Endothelial cell of umbilical vein (primary cell): ENCODE data around the gene MAPKAPK2. TPM values are rescaled to one million over a fixed set of nuclear protein-coding genes. Genes with fewer than 3 reads are reported as not detected.
"Not testable (repeated sequence)": the region's sequence is repeated elsewhere in the genome, so short reads cannot be mapped to it uniquely, and the experiment has no call there.

Experiments
- BruUV-seq: library from RNA; stranded (reverse); fragments of 400-500 nt; replicated peaks from 2 replicates; lab custom pipeline; 2021; lab: Mats Ljungman, UMichigan
- CTCF ChIA-PET: fragments of 300-600, 350-600 bp; sonication (Branson Sonifier 250); formaldehyde crosslinking; loops from one replicate; lab custom pipeline; 2021; ENCODE audit warnings: antibody characterized with exemption, inconsistent platforms; lab: Charles Lee
- POLR2A ChIA-PET: fragments of 300-600, 350-600 bp; sonication (Branson Sonifier 250); formaldehyde crosslinking; loops from one replicate; lab custom pipeline; 2021; ENCODE audit warnings: antibody characterized with exemption, inconsistent platforms; lab: Charles Lee
- DNase-seq: peaks from one replicate; pipeline ENCODE4 v3.0.0-alpha.2; 2011; ENCODE audit warnings: low read depth, low spot score
- FAIRE-seq: peaks from 2 replicates; lab custom pipeline; 2011; peaks lifted over from hg19 to GRCh38; lab: Jason Lieb, UNC
- H2AFZ ChIP-seq: 2 replicates; pipeline ENCODE4 v1.6.0; 2012; ENCODE audit warnings: low read depth, low read length, control low read depth, inconsistent platforms
- H3K27ac ChIP-seq: 2 replicates; pipeline ENCODE4 v1.5.1; 2011; ENCODE audit warnings: low read depth, mild to moderate bottlenecking, control low read depth, low read length, moderate library complexity; ENCODE audit not compliant: insufficient read depth
- H3K27me3 ChIP-seq, 2 experiments: 2 replicates each; pipeline versions ENCODE4 v1.6.0 to v1.6.1; 2011; ENCODE audit warnings: low read length in 2 of 2, mixed read lengths in 1 of 2; ENCODE audit not compliant: control insufficient read depth in 2 of 2, insufficient read depth in 2 of 2
- H3K36me3 ChIP-seq, 2 experiments: 2 replicates in 1 of 2; 3 replicates in 1 of 2; pipeline ENCODE4 v1.5.1; 2011; ENCODE audit warnings: low read length in 2 of 2, mild to moderate bottlenecking in 1 of 2, moderate library complexity in 1 of 2; ENCODE audit not compliant: control insufficient read depth in 2 of 2, insufficient read depth in 2 of 2; ENCODE audit errors: extremely low read depth in 1 of 2
- H3K4me1 ChIP-seq: 3 replicates; pipeline ENCODE4 v1.5.1; 2011; ENCODE audit warnings: mild to moderate bottlenecking, low read length; ENCODE audit not compliant: control insufficient read depth, insufficient read depth; ENCODE audit errors: extremely low read depth
- H3K4me2 ChIP-seq: 2 replicates; pipeline ENCODE4 v1.6.1; 2011; ENCODE audit warnings: low read length, control low read depth, mixed read lengths; ENCODE audit not compliant: insufficient read depth
- H3K4me3 ChIP-seq, 3 experiments: fragments of 200-600 bp in 1 of 3; sonication (generic), shearing (Covaris generic) in 1 of 3; replicated peaks in 1 of 3; 2 replicates each; pipeline ENCODE4 v1.5.1; 2011 to 2016; ENCODE audit warnings: control low read depth in 3 of 3, low read length in 3 of 3, mild to moderate bottlenecking in 2 of 3, inconsistent platforms in 1 of 3, low read depth in 1 of 3, moderate library complexity in 1 of 3; ENCODE audit not compliant: insufficient read depth in 1 of 3
- H3K79me2 ChIP-seq: 2 replicates; pipeline ENCODE4 v1.6.0; 2012; ENCODE audit warnings: low read length, inconsistent platforms; ENCODE audit not compliant: control insufficient read depth, insufficient read depth
- H3K9ac ChIP-seq: replicated peaks from 2 replicates; pipeline ENCODE3; 2011; ENCODE audit warnings: low read length, control low read depth; ENCODE audit not compliant: insufficient read depth; ENCODE audit errors: extremely low read depth
- H3K9me1 ChIP-seq: replicated peaks from 3 replicates; pipeline ENCODE4 v1.6.0; 2011; ENCODE audit warnings: mild to moderate bottlenecking, low read length; ENCODE audit not compliant: control insufficient read depth, insufficient read depth; ENCODE audit errors: extremely low read depth
- H3K9me3 ChIP-seq: replicated peaks from 2 replicates; pipeline ENCODE4 v1.5.1; 2012; ENCODE audit warnings: low read length, inconsistent platforms; ENCODE audit not compliant: control insufficient read depth, insufficient read depth
- H4K20me1 ChIP-seq: replicated peaks from 2 replicates; pipeline ENCODE3; 2011; ENCODE audit warnings: mild to moderate bottlenecking, low read length; ENCODE audit not compliant: control insufficient read depth, insufficient read depth; ENCODE audit errors: extremely low read depth
- EZH2 ChIP-seq: IDR thresholded peaks from 2 replicates; pipeline ENCODE4 v1.6.1; 2012; ENCODE audit warnings: borderline replicate concordance, low read depth, mild to moderate bottlenecking, moderate library complexity, low read length, inconsistent platforms; ENCODE audit not compliant: severe bottlenecking
- FOS ChIP-seq: IDR thresholded peaks from 2 replicates; pipeline ENCODE4 v1.6.1; 2011; ENCODE audit warnings: mild to moderate bottlenecking, low read length, moderate library complexity, borderline replicate concordance; ENCODE audit not compliant: insufficient read depth
- GATA2 ChIP-seq: IDR thresholded peaks from 2 replicates; pipeline ENCODE4 v1.7.0; 2011; ENCODE audit warnings: low read depth, mild to moderate bottlenecking, moderate library complexity, mixed read lengths, low read length; ENCODE audit not compliant: insufficient read length, insufficient read depth
- JUN ChIP-seq: IDR thresholded peaks from 2 replicates; pipeline ENCODE4 v1.6.1; 2011; ENCODE audit warnings: borderline replicate concordance, low read depth; ENCODE audit not compliant: insufficient read length, insufficient read depth
- MYC ChIP-seq: IDR thresholded peaks from one replicate; pipeline ENCODE4 v1.6.1; 2011; ENCODE audit warnings: mild to moderate bottlenecking, low read depth, low read length
- POLR2A ChIP-seq: IDR thresholded peaks from 2 replicates; pipeline ENCODE4 v1.6.1; 2012; ENCODE audit warnings: low read depth, mild to moderate bottlenecking, control low read depth, low read length
- POLR2AphosphoS5 ChIP-seq: IDR thresholded peaks from 2 replicates; pipeline ENCODE4 v1.6.1; 2012; ENCODE audit warnings: low read depth, mild to moderate bottlenecking, control low read depth, low read length, moderate library complexity; ENCODE audit not compliant: insufficient read depth
- dilution Hi-C: fragments of 300-500 bp; cut with MboI; formaldehyde crosslinking; loops from one replicate; pipeline ENCODE4 v1.15.0; 2019; ENCODE audit warnings: low sequenced_read_pairs; ENCODE audit not compliant: extremely low pct_ligation_motif_present
- intact Hi-C: fragments of 100-400 bp; cut with micrococcal nuclease; formaldehyde crosslinking; loops from one replicate; pipeline ENCODE4 v1.10.0; 2022
- polyA plus RNA-seq, 4 experiments: library from polyadenylated mRNA; depleted of rRNA in 3 of 4; stranded (reverse) in 3 of 4; unstranded in 1 of 4; fragments of >200 nt; gene quantifications; 2 replicates each; pipeline versions ENCODE4 v1.2.1 to v1.2.3, GENCODE V29; 2011 to 2012; ENCODE audit warnings: missing spikeins in 1 of 4
- total RNA-seq: library from RNA; stranded (reverse); gene quantifications from 2 replicates; pipeline ENCODE4 v1.2.3, GENCODE V29; 2021
- TF ChIP-seq, protein P1 (sequence below): IDR thresholded peaks from 2 replicates; pipeline ENCODE4 v1.6.1; 2011; ENCODE audit not compliant: insufficient read depth, insufficient read length
- TF ChIP-seq, protein P2 (sequence below), 2 donors: IDR thresholded peaks; 1 replicate in 1 of 2; 2 replicates in 1 of 2; pipeline ENCODE4 v1.5.1; 2011; ENCODE audit warnings: low read length in 2 of 2, mild to moderate bottlenecking in 2 of 2, moderate library complexity in 2 of 2, control low read depth in 1 of 2, inconsistent platforms in 1 of 2, low read depth in 1 of 2; ENCODE audit not compliant: insufficient read depth in 1 of 2; ENCODE audit errors: extremely low read depth in 1 of 2

Gene MAPKAPK2
- total and polyA plus RNA-seq, 2 donors (not counting 3 experiments of a cell fraction or from before 2014, with no cell fraction given): 52.9 to 69.1 TPM

DNA sequence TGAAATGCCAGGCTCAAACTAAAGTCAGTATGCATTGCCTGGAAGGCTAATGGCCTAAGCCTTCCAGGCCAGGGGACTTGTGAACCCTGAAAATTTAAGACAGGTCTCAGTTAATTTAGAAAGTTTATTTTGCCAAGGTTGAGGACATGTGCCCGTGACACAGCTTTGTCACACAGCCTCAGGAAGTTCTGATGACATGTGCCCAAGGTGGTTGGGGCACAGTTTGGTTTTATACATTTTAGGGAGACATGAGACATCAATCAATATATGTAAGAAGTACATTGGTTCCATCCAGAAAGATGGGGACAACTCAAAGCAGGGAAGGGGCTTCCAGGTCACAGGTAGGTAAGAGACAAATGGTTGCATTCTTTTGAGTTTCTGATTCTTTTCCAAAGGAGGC is 81.1 kb downstream of the MAPKAPK2 start:
- CTCF ChIA-PET: interaction anchor here (1.0 to 1.8 kb wide), 5 partner anchors 31 to 101 kb away, joined by 3 to 5 read pairs (median 4); no protein-coding TSS in a partner anchor
- dilution Hi-C loops, H3K27ac ChIP-seq, intact Hi-C loops, H3K79me2 ChIP-seq, H3K9me3 ChIP-seq, H4K20me1 ChIP-seq, H3K27me3 ChIP-seq, FAIRE-seq, H3K4me1 ChIP-seq, H3K4me2 ChIP-seq, H2AFZ ChIP-seq, H3K36me3 ChIP-seq, H3K9ac ChIP-seq, H3K4me3 ChIP-seq, DNase-seq, BruUV-seq, H3K9me1 ChIP-seq, POLR2A ChIA-PET: not testable (repeated sequence)

DNA sequence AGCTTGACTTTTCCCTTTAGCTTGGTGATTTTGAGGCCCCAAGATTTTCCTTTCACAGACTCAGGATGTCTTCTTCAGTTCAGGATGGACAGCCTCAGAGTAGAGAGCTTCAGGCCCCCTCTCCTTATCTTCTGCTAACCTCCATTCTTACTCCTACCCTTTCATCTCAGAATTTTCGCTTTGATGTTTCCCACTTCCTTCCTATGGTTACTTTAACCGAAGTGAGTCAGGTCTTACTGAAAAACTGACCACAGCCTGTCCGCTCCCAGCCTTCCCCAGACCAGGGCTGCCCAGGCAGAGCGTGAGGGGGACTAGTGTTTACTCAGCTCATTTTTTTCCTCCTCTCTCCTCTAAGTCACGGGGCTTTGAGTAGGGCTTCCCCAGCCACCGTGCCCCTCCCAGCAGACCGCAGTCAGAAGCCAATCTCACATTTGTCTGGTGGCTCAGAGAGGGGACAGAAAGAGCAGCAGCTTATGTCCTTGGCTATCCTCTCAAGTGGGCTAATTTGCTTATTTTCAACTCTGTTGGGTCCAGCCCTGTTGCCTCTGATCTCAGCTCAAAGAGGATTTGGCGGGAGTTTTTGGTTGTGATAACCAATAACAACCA is 81.6 kb downstream of the MAPKAPK2 start:
- no peak for TF ChIP-seq POLR2A
- no peak for TF ChIP-seq MYC
- no peak for TF ChIP-seq EZH2
- TF ChIP-seq, protein P1, sequence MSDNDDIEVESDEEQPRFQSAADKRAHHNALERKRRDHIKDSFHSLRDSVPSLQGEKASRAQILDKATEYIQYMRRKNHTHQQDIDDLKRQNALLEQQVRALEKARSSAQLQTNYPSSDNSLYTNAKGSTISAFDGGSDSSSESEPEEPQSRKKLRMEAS: no peak
- TF ChIP-seq, protein P2, sequence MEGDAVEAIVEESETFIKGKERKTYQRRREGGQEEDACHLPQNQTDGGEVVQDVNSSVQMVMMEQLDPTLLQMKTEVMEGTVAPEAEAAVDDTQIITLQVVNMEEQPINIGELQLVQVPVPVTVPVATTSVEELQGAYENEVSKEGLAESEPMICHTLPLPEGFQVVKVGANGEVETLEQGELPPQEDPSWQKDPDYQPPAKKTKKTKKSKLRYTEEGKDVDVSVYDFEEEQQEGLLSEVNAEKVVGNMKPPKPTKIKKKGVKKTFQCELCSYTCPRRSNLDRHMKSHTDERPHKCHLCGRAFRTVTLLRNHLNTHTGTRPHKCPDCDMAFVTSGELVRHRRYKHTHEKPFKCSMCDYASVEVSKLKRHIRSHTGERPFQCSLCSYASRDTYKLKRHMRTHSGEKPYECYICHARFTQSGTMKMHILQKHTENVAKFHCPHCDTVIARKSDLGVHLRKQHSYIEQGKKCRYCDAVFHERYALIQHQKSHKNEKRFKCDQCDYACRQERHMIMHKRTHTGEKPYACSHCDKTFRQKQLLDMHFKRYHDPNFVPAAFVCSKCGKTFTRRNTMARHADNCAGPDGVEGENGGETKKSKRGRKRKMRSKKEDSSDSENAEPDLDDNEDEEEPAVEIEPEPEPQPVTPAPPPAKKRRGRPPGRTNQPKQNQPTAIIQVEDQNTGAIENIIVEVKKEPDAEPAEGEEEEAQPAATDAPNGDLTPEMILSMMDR (IDR thresholded peaks at IDR 0.05; ENCODE audit: extremely low read depth in 1 of 2, insufficient read depth in 1 of 2, low read depth in 1 of 2, low read length in 2 of 2): no peak
- no peak for TF ChIP-seq FOS
- TF ChIP-seq GATA2: no peak
- no peak for TF ChIP-seq POLR2AphosphoS5
- no peak for TF ChIP-seq JUN
- FAIRE-seq: no peak
- H3K36me3 ChIP-seq: no peaks in the 10 kb centered on the region
- no peak overlapping the region for H3K27ac ChIP-seq
- DNase-seq: no peak
- dilution Hi-C loops (no loop called here), intact Hi-C loops (no loop called here)
- H3K9me3 ChIP-seq: no peaks in the 10 kb centered on the region
- no peak overlapping the region for H3K4me2 ChIP-seq
- H3K9ac ChIP-seq: no peak overlapping the region
- ChIA-PET POLR2A (no interaction called here), CTCF (interaction anchor here (1.0 to 1.8 kb wide), 4 partner anchors 31 to 102 kb away, joined by 3 to 5 read pairs (median 4); no protein-coding TSS in a partner anchor)
- H3K79me2 ChIP-seq: no peaks in the 10 kb centered on the region
- H4K20me1 ChIP-seq: no peaks in the 10 kb centered on the region
- H3K4me3 ChIP-seq: no peak overlapping the region
- BruUV-seq: no TSS peak
- H2AFZ ChIP-seq: no peak overlapping the region
- H3K9me1 ChIP-seq: no peaks in the 10 kb centered on the region
- no peaks in the 10 kb centered on the region for H3K4me1 ChIP-seq
- H3K27me3 ChIP-seq: peaks cover 10 to 13% of the 10 kb centered on the region in 2 experiments
